GM19351 (cell line): Measurements from ENCODE around the gene PPFIA4.
"Not testable (repeated sequence)": the region's sequence is repeated elsewhere in the genome, so short reads cannot be mapped to it uniquely, and the experiment has no call there.

Experiments
- ATAC-seq: cut with Tn5 transposase; IDR thresholded peaks from one replicate; pipeline ENCODE4 v1.9.1; 2021; ENCODE audit warnings: mild to moderate bottlenecking, moderate library complexity; ENCODE audit not compliant: unreplicated experiment

The PPFIA4 gene

GRCh38 chr1:203011582-203011981 lies 14.7 kb upstream of the PPFIA4 start:
- ATAC-seq, result no peak

- no peak for ATAC-seq
Measured at GRCh38 chr1:203017061-203017460, 9.2 kb upstream of the PPFIA4 start.

GRCh38 chr1:203017692-203018091 lies 8.6 kb upstream of the PPFIA4 start:
- no peak for ATAC-seq

GRCh38 chr1:203022855-203023254 lies 3.4 kb upstream of the PPFIA4 start:
- not testable (repeated sequence) for ATAC-seq

GRCh38 chr1:203025686-203026030 lies 633 bp upstream of the PPFIA4 start:
- ATAC-seq, result no peak

GRCh38 chr1:203026666-203027663 lies 674 bp downstream of the PPFIA4 start:
- ATAC-seq, result no peak

GRCh38 chr1:203028067-203028783 lies 1.9 kb downstream of the PPFIA4 start:
- no peak for ATAC-seq

- ATAC-seq, result no peak
Measured at GRCh38 chr1:203028784-203029553, 2.7 kb downstream of the PPFIA4 start.

- ATAC-seq, result no peak
Measured at GRCh38 chr1:203031467-203031866, 5.2 kb downstream of the PPFIA4 start.

GRCh38 chr1:203033287-203033686 lies 7.0 kb downstream of the PPFIA4 start:
- ATAC-seq, result no peak

- no peak for ATAC-seq
Measured at GRCh38 chr1:203033917-203034316, 7.6 kb downstream of the PPFIA4 start.

- no peak for ATAC-seq
Measured at GRCh38 chr1:203034422-203035110, 8.3 kb downstream of the PPFIA4 start.

- no peak for ATAC-seq
Measured at GRCh38 chr1:203035111-203036000, 9.1 kb downstream of the PPFIA4 start.

GRCh38 chr1:203036135-203036534 lies 9.8 kb downstream of the PPFIA4 start:
- no peak for ATAC-seq

GRCh38 chr1:203036537-203036936 lies 10.2 kb downstream of the PPFIA4 start:
- no peak for ATAC-seq

- no peak for ATAC-seq
Measured at GRCh38 chr1:203037509-203038190, 11.4 kb downstream of the PPFIA4 start.

- peak; percentile 44 for ATAC-seq
Measured at GRCh38 chr1:203038217-203038741, 12.0 kb downstream of the PPFIA4 start.

GRCh38 chr1:203038891-203039608 lies 12.8 kb downstream of the PPFIA4 start:
- peak; percentile 62 for ATAC-seq
